SJSA1 (cell line): ENCODE data around the gene REC114. TPM values are rescaled to one million over a fixed set of nuclear protein-coding genes. Genes with fewer than 3 reads are reported as not detected.
"Not testable (repeated sequence)": the region's sequence is repeated elsewhere in the genome, so short reads cannot be mapped to it uniquely, and the experiment has no call there.

ENCODE experiments used
- DNase-seq, 2 experiments: peaks; one replicate each; pipeline ENCODE4 v3.0.0-alpha.2; 2015 to 2020; ENCODE audit warnings: low spot score in 2 of 2, low read depth in 1 of 2
- H3K27ac ChIP-seq: fragments of 250-450 bp; sonication (Bioruptor Pico); 2 replicates; pipeline ENCODE4 v1.5.1; 2020; ENCODE audit warnings: mild to moderate bottlenecking, moderate library complexity
- H3K27me3 ChIP-seq: fragments of 250-450 bp; sonication (Bioruptor Pico); replicated peaks from 2 replicates; pipeline ENCODE4 v1.5.1; 2020; ENCODE audit warnings: mild to moderate bottlenecking, moderate library complexity
- H3K36me3 ChIP-seq: fragments of 250-450 bp; sonication (Bioruptor Pico); 2 replicates; pipeline ENCODE4 v1.5.1; 2020; ENCODE audit warnings: mild to moderate bottlenecking
- H3K4me1 ChIP-seq: fragments of 250-450 bp; sonication (Bioruptor Pico); replicated peaks from 2 replicates; pipeline ENCODE4 v1.6.1; 2021; ENCODE audit warnings: mild to moderate bottlenecking
- H3K4me3 ChIP-seq: fragments of 250-450 bp; sonication (Bioruptor Pico); 2 replicates; pipeline ENCODE4 v1.5.1; 2020; ENCODE audit warnings: mild to moderate bottlenecking
- H3K9me3 ChIP-seq: fragments of 250-450 bp; sonication (Bioruptor Pico); replicated peaks from 2 replicates; pipeline ENCODE4 v1.5.1; 2020; ENCODE audit warnings: mild to moderate bottlenecking
- total RNA-seq: library from RNA; depleted of rRNA; stranded (reverse); fragments of >200 nt; shearing (Covaris generic); gene quantifications from 2 replicates; pipeline ENCODE4 v1.2.3, GENCODE V29; 2014

Gene REC114
- total RNA-seq, 1 experiment from 2014 or later: not detected

- DNase-seq: no peak
- Histone ChIP-seq H3K4me3 (no peak overlapping the region), H3K27me3 (peaks cover 20% of the 10 kb centered on the region), H3K4me1 (no peaks in the 10 kb centered on the region), H3K27ac (no peak overlapping the region), H3K9me3 (no peaks in the 10 kb centered on the region), H3K36me3 (no peaks in the 10 kb centered on the region)
Observed at GRCh38 chr15:73436613-73437012, 6.4 kb upstream of the REC114 start.

- DNase-seq: no peak
- Histone ChIP-seq H3K9me3 (no peaks in the 10 kb centered on the region), H3K27ac (no peak overlapping the region), H3K27me3 (peaks cover 23% of the 10 kb centered on the region), H3K4me1 (no peaks in the 10 kb centered on the region), H3K4me3 (no peak overlapping the region), H3K36me3 (no peaks in the 10 kb centered on the region)
Observed at GRCh38 chr15:73437543-73438109, 5.3 kb upstream of the REC114 start.

GRCh38 chr15:73438651-73439050 lies 4.3 kb upstream of the REC114 start:
- H3K9me3 ChIP-seq: no peaks in the 10 kb centered on the region
- peaks cover 23% of the 10 kb centered on the region for H3K27me3 ChIP-seq
- H3K36me3 ChIP-seq: no peaks in the 10 kb centered on the region
- H3K27ac ChIP-seq: no peak overlapping the region
- no peak for DNase-seq
- no peak overlapping the region for H3K4me3 ChIP-seq
- no peaks in the 10 kb centered on the region for H3K4me1 ChIP-seq

- DNase-seq: no peak
- no peaks in the 10 kb centered on the region for H3K9me3 ChIP-seq
- H3K36me3 ChIP-seq: no peaks in the 10 kb centered on the region
- H3K4me3 ChIP-seq: no peak overlapping the region
- no peak overlapping the region for H3K27ac ChIP-seq
- peaks cover 22% of the 10 kb centered on the region for H3K27me3 ChIP-seq
- no peaks in the 10 kb centered on the region for H3K4me1 ChIP-seq
Observed at GRCh38 chr15:73440571-73440970, 2.4 kb upstream of the REC114 start.

GRCh38 chr15:73442421-73442820 lies 543 bp upstream of the REC114 start:
- Histone ChIP-seq H3K9me3 (no peaks in the 10 kb centered on the region), H3K27me3 (peaks cover 19% of the 10 kb centered on the region), H3K36me3 (no peaks in the 10 kb centered on the region), H3K27ac (no peak overlapping the region), H3K4me3 (no peak overlapping the region), H3K4me1 (no peaks in the 10 kb centered on the region)
- DNase-seq: no peak

GRCh38 chr15:73447471-73447870 lies 4.5 kb downstream of the REC114 start:
- H3K27ac ChIP-seq, H3K4me3 ChIP-seq, H3K9me3 ChIP-seq, H3K4me1 ChIP-seq, H3K36me3 ChIP-seq, DNase-seq: not testable (repeated sequence)
- H3K27me3 ChIP-seq: peaks cover 11% of the 10 kb centered on the region; the same call in 1 of the 2 replicates

GRCh38 chr15:73448158-73448758 lies 5.3 kb downstream of the REC114 start:
- not testable (repeated sequence) for H3K36me3 ChIP-seq, H3K4me1 ChIP-seq, H3K4me3 ChIP-seq, H3K27ac ChIP-seq, DNase-seq, H3K9me3 ChIP-seq
- H3K27me3 ChIP-seq: peaks cover 11% of the 10 kb centered on the region; the same call in 1 of the 2 replicates

GRCh38 chr15:73449980-73450379 lies 7.0 kb downstream of the REC114 start:
- H3K36me3 ChIP-seq, H3K4me1 ChIP-seq, H3K27me3 ChIP-seq, DNase-seq, H3K4me3 ChIP-seq, H3K27ac ChIP-seq, H3K9me3 ChIP-seq: not testable (repeated sequence)

GRCh38 chr15:73454096-73454495 lies 11.1 kb downstream of the REC114 start:
- no peak for DNase-seq
- H3K4me3 ChIP-seq: no peak overlapping the region
- no peaks in the 10 kb centered on the region for H3K9me3 ChIP-seq
- H3K36me3 ChIP-seq: no peaks in the 10 kb centered on the region
- H3K4me1 ChIP-seq: no peaks in the 10 kb centered on the region
- no peak overlapping the region for H3K27ac ChIP-seq
- peaks cover 5% of the 10 kb centered on the region; the same call in 1 of the 2 replicates for H3K27me3 ChIP-seq

GRCh38 chr15:73455876-73456275 lies 12.9 kb downstream of the REC114 start:
- H3K9me3 ChIP-seq: no peaks in the 10 kb centered on the region
- H3K27ac ChIP-seq: no peak overlapping the region
- H3K4me3 ChIP-seq: no peak overlapping the region
- H3K27me3 ChIP-seq: peaks cover 5% of the 10 kb centered on the region; the same call in 1 of the 2 replicates
- H3K4me1 ChIP-seq: no peaks in the 10 kb centered on the region
- H3K36me3 ChIP-seq: no peaks in the 10 kb centered on the region
- no peak for DNase-seq

GRCh38 chr15:73457334-73457733 lies 14.4 kb downstream of the REC114 start:
- Histone ChIP-seq H3K27ac (no peak overlapping the region), H3K27me3 (peaks cover 10% of the 10 kb centered on the region), H3K4me1 (no peaks in the 10 kb centered on the region), H3K9me3 (no peaks in the 10 kb centered on the region), H3K4me3 (no peak overlapping the region), H3K36me3 (no peaks in the 10 kb centered on the region)
- DNase-seq: no peak

GRCh38 chr15:73460662-73461061 lies 17.7 kb downstream of the REC114 start:
- Histone ChIP-seq H3K27me3 (peaks cover 10% of the 10 kb centered on the region), H3K27ac (no peak overlapping the region), H3K36me3 (no peaks in the 10 kb centered on the region), H3K4me3 (no peak overlapping the region), H3K9me3 (no peaks in the 10 kb centered on the region), H3K4me1 (no peaks in the 10 kb centered on the region)
- DNase-seq: no peak

- no peak for DNase-seq
- Histone ChIP-seq H3K9me3 (no peaks in the 10 kb centered on the region), H3K36me3 (no peaks in the 10 kb centered on the region), H3K27ac (no peak overlapping the region), H3K4me1 (no peaks in the 10 kb centered on the region), H3K4me3 (no peak overlapping the region), H3K27me3 (peaks cover 5% of the 10 kb centered on the region)
Observed at GRCh38 chr15:73464602-73465001, 21.6 kb downstream of the REC114 start.

GRCh38 chr15:73467758-73468157 lies 24.8 kb downstream of the REC114 start:
- Histone ChIP-seq H3K27ac (no peak overlapping the region), H3K4me3 (no peak overlapping the region)

GRCh38 chr15:73474785-73475184 lies 31.8 kb downstream of the REC114 start:
- H3K27me3 ChIP-seq: peaks cover 10% of the 10 kb centered on the region
- H3K27ac ChIP-seq: no peak overlapping the region
- H3K4me1 ChIP-seq: no peaks in the 10 kb centered on the region
- no peak overlapping the region for H3K4me3 ChIP-seq
- DNase-seq: no peak
- H3K36me3 ChIP-seq: no peaks in the 10 kb centered on the region
- H3K9me3 ChIP-seq: no peaks in the 10 kb centered on the region

More at GRCh38 chr15:73467758-73468157, 24.8 kb downstream of the REC114 start:
- no peak for DNase-seq
- H3K4me1 ChIP-seq: no peaks in the 10 kb centered on the region
- no peaks in the 10 kb centered on the region for H3K36me3 ChIP-seq
- H3K9me3 ChIP-seq: no peaks in the 10 kb centered on the region
- H3K27me3 ChIP-seq: peaks cover 3% of the 10 kb centered on the region; the same call in 1 of the 2 replicates
